NOMO-1 treated with dmso at 0.1 percent for 144 hours (cell line): ENCODE data around the gene PHF20.
A peak's percentile ranks its signal among the peaks of the same experiment; 100 is the strongest.
"Not testable (repeated sequence)": the region's sequence is repeated elsewhere in the genome, so short reads cannot be mapped to it uniquely, and the experiment has no call there.

Experiments used
- DNase-seq: peaks from one replicate; lab custom pipeline; 2025; ENCODE audit not compliant: unreplicated experiment; lab: John Stamatoyannopoulos, UW

The PHF20 gene

GRCh38 chr20:35912881-35913280, 141.1 kb downstream of the PHF20 start:
- no peak for DNase-seq

DNA sequence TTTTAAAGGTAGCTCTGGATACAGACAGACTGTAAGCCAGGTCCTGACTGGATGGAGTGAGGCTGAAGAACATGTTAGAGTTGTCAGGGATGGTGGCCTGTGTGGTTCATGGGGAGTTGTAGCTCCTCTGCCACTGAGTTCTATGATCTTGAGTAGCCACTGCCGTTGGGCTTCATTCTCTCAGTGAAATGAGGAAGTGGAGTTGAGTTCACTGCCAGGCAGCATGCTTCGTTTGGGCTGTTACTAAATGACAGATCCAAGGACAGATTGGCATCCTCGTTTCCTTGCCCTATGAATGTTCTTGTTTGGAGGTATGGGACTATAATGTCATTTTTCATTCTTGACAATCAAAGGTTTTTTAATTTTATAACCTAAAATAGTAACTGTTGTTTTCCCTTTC, 145.3 kb downstream of the PHF20 start:
- no peak for DNase-seq

DNA sequence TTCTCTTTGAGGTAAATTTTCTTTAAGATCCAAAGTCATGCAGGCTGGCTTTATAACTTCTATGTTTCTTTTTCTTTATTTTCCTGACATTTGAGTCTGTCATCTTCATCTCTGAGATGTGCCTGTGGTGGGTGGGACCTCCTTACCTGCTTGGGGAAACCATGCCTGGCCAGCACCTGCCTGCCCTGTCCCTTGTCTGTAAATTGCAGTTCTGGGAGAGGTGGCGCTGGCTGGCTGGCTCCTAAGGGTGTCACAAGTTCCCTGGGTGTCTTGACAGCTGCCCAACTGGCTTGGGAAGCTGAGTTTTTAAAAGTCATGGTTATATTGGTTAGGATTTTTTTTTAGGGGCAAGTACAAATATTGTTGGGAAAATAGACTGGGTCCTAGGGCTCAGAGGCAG, 146.2 kb downstream of the PHF20 start:
- no peak for DNase-seq

- no peak for DNase-seq
Measured at GRCh38 chr20:35920523-35920922, 148.7 kb downstream of the PHF20 start.

DNA sequence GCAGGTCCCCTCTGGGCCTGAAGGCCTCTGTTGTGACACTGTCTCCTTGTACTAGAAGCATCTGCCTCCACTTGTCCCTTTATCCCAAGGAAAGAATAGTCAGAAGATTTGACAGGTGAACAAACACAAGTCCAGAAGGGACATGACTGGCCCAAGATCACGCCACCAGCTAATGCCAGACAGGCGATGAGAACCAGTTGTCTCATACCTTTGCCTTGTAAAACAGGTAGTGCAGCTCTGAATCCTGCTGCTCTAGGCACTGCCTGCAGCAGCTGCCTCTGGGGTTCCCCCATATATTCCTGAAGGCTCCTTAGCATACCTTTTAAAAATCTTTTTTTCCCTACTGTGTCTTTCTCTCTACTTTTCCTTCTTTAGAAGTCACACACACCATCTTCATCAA, 157.5 kb downstream of the PHF20 start:
- no peak for DNase-seq

GRCh38 chr20:35934050-35934449, 162.2 kb downstream of the PHF20 start:
- no peak for DNase-seq

- DNase-seq, result no peak
Measured at GRCh38 chr20:35939264-35939663, 167.4 kb downstream of the PHF20 start.

GRCh38 chr20:35941620-35942019, 169.8 kb downstream of the PHF20 start:
- no peak for DNase-seq

GRCh38 chr20:35942243-35942642, 170.4 kb downstream of the PHF20 start:
- DNase-seq, result no peak

- DNase-seq, result no peak
Measured at GRCh38 chr20:35947489-35947888, 175.7 kb downstream of the PHF20 start.

- no peak for DNase-seq
Measured at GRCh38 chr20:35947907-35948306, 176.1 kb downstream of the PHF20 start.

DNA sequence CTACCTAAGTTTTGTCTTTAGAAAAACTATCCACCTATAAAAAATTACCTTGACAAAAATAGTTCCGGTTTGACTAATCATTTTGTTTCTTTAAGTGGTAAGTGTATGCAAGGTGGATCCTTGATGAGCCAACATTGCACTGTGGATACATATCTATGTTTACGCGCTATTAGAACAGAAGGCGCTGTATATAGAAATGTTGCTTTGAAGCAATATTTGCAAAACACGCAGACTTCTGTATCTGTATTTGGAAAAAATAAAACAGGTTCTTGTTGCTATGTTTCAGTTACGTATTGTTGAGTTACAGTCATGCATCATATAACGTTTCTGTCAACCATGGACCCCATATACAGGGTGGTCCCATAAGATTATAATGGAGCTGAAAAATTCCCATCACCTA, 178.3 kb downstream of the PHF20 start:
- DNase-seq, result no peak

DNA sequence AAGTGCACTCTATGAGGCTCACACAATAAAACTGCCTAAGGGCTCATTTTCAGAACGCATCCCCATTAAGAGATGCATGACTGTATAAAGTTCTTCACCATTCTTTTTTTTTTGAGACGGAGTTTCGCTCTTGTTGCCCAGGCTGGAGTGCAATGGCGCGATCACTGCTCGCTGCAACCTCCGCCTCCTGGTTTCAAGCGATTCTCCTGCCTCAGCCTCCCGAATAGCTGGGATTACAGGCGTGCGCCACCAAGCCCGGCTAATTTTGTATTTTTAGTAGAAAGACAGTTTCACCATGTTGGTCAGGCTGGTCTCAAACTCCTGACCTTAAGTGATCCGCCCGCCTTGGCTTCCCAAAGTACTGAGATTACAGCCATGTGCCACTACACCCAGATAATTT, 180.3 kb downstream of the PHF20 start:
- DNase-seq, result not testable (repeated sequence)

DNA sequence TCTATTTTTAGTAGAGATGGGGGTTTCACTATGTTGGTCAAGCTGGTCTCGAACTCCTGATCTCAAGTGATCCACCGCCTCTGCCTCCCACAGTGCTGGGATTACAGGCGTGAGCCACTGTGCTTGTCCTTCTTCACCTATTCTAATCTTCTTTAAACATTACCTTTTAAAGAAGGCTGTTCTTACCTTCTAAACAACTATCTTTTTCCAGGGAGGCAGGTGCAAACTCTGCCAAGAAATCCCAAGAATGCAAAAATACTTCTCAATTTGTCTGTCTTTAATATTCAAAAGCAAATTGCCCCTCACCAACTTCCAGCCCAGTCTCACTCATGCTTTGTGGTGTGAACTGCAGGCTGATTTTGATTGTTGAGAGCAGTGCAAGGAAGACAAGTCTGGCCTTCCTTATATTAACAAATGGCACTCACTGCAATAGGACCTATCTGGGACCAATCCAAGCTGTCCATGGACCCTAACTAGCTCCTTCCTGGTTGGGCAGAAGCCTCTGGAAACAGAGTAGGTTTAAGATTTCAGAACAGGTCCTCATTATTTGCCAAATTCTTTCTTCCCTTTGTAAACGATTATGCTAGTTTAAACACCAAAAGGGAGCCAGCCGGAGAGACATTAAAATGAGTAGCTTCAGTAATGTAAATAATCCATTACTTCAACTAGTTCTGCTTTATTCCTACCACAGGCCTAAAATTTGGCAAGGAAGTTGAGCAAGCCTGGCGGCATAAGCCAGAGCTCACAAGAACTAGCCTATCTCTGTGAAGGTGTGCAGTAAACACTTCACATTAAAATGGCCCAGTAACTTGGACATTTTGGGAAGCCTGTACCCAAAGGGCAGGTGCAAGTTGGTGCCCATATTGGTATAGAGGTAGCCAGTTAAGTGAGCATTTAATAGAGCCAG, 180.9 kb downstream of the PHF20 start:
- DNase-seq, result peak; percentile 85

- peak; percentile 51 for DNase-seq
Measured at GRCh38 chr20:35953387-35954199, 181.8 kb downstream of the PHF20 start.

DNA sequence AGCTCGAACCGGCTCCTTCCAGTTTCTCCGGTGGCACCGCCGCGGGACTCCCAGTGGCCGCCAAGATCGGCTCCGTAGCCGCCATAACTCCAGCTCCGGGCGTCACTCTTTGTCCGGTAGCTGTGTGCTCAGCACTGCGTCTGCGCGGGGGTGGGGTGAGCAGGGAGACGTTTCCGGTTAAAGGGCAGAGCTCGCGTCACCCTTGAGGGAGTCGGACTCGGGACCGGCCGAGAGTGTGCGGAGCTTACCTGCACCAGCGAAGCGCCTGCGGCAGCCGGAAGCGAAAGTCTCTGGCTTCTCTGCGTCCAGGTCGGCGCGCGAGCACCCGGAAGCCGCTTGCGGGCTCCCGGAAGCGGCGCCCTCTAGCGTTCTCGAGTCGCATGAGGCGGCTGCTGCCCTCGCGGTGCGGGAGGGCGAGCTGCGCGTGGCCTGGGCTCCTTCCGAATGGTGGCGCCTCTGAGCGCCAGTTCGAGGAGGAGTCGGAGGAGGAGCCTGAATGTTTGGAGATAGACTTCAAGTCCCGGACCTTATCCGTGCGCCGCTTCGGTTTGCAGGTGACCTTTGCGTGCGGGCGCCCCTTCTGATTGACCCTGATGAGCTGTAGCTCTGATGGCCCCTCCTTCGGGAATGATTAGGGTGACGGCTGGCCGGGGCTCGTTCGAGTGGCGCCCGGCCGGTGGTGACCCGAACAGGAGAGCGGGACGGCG, 182.5 kb downstream of the PHF20 start, which contains the start of gene SCAND1:
Gene SCAND1 (minus strand): TSS at position 303 of the 707 bp plus-strand sequence. CDS start 218 bp downstream, at position 85.
- DNase-seq, result peak; percentile 93

DNA sequence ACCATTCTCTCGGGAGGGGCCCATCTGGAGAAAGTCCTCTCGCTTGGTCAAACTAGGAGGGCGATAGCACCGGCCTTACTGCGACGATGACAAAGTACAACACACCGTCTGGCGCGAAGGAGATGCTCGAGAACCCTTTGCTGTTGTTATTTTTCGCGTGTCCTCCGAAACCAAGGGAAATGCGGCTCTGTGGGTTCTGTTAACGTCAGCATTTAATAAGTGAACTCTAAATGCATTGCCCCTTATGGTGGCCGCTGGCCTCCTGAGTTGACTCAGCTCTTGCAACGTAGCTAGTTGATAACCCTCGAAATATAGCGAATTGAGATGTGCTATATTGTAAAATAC, 183.1 kb downstream of the PHF20 start:
- no peak for DNase-seq

DNA sequence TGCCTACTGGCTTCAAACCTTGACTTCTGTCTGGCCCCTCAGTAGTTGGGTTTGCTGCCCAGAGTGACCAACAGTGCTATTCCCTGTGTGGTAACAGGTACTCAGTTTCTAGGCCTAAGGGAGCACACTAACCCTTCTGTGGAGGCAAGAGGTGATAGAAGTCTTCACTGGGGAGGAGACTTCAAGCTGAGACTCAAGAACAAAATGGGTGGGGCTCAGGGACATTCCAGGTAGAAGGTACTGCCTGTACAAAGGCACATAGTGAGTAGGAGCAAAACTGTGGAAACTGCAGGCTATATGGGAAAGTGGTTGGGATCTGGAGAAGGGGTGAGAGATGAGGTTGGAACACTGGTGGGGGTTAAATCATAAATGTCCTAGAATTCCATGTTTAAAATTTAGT, 184.8 kb downstream of the PHF20 start:
- no peak for DNase-seq

DNA sequence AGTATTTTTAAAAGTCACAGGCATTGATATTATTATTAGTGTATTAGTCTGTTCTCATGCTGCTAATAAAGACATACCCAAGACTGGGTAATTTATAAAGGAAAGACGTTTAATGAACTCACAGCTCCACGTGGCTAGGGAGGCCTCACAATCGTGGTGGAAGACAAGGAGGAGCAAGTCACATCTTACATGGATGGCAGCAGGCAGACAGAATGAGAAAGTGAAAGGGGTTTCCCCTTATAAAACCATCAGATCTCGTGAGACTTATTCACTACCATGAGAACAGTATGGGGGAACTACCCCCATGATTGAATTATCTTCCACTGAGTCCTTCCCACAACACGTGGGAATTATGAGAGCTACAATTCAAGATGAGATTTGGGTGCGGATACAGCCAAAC, 187.5 kb downstream of the PHF20 start:
- not testable (repeated sequence) for DNase-seq

DNA sequence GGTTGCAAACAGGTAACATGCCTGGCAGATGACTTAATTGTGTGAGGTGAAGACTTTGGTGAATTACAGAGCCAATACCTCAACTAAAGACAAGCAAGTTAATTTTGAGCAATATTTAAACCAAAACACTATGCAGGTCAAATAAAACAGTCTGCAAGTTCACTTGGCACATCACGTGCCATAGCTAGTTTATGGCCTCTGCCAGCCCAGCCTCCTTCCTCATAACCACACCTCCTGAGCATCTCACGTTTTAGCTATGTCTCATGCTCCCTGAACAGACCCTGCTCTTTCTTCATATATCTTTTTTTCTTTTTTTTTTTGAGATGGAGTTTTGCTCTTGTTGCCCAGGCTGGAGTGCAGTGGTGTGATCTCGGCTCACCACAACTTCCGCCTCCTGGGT, 192.1 kb downstream of the PHF20 start:
- DNase-seq, result no peak

GRCh38 chr20:35967979-35968640, 196.3 kb downstream of the PHF20 start, which contains the start of gene CNBD2:
Gene CNBD2, plus strand, starts transcription at chr20:35968590. Its CDS starts 173 bp downstream, at chr20:35968763.
- no peak for DNase-seq
